Upper lobe of left lung (tissue), 4 donors: ENCODE results near the gene ZC2HC1B.

Source experiments
- POLR2AphosphoS5 ChIP-seq, 2 donors: sonication (generic); formaldehyde crosslinking; IDR thresholded peaks; one replicate each; pipeline ENCODE4 v1.5.1; 2017; ENCODE audit warnings: antibody characterized with exemption in 2 of 2
- TF ChIP-seq, protein P1 (sequence below), 6 experiments: fragments of 450-650 bp in 4 of 6; fragments of 200-600 bp in 2 of 6; sonication (generic) in 2 of 6; IDR thresholded peaks; one replicate each; pipeline ENCODE4 v1.5.1; 2016 to 2019; ENCODE audit warnings: antibody characterized with exemption in 6 of 6

- TF ChIP-seq, protein P1, sequence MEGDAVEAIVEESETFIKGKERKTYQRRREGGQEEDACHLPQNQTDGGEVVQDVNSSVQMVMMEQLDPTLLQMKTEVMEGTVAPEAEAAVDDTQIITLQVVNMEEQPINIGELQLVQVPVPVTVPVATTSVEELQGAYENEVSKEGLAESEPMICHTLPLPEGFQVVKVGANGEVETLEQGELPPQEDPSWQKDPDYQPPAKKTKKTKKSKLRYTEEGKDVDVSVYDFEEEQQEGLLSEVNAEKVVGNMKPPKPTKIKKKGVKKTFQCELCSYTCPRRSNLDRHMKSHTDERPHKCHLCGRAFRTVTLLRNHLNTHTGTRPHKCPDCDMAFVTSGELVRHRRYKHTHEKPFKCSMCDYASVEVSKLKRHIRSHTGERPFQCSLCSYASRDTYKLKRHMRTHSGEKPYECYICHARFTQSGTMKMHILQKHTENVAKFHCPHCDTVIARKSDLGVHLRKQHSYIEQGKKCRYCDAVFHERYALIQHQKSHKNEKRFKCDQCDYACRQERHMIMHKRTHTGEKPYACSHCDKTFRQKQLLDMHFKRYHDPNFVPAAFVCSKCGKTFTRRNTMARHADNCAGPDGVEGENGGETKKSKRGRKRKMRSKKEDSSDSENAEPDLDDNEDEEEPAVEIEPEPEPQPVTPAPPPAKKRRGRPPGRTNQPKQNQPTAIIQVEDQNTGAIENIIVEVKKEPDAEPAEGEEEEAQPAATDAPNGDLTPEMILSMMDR (IDR thresholded peaks at IDR 0.05) = no peak
- TF ChIP-seq POLR2AphosphoS5 (IDR thresholded peaks at IDR 0.05) = no peak
Observed at GRCh38 chr6:143958839-143959399, 94.6 kb downstream of the ZC2HC1B start.
